Body of pancreas (tissue), 4 donors: ENCODE results near the gene LMBR1L. TPM values are rescaled to one million over a fixed set of nuclear protein-coding genes. Genes with fewer than 3 reads are reported as not detected.
A peak's percentile ranks its signal among the peaks of the same experiment; 100 is the strongest.

ENCODE experiments used
- ATAC-seq: fragments of 150-250 bp; one replicate; pipeline ENCODE4 v1.9.1; 2016
- DNase-seq, 4 donors: peaks; one replicate each; pipeline ENCODE4 v3.0.0-alpha.2; 2019
- H3K27ac ChIP-seq, 4 donors: fragments of 200-600 bp; sonication (generic); 1 replicate in 3 of 4; 2 replicates in 1 of 4; pipeline versions ENCODE4 v1.5.1 to v1.6.1; 2016 to 2019; ENCODE audit warnings: mild to moderate bottlenecking in 1 of 4, mixed read lengths in 1 of 4, moderate library complexity in 1 of 4
- H3K27me3 ChIP-seq, 2 donors: fragments of 200-600 bp; sonication (generic); one replicate each; pipeline ENCODE4 v1.6.0; 2016; ENCODE audit warnings: mild to moderate bottlenecking in 1 of 2
- H3K36me3 ChIP-seq, 2 donors: fragments of 200-600 bp; sonication (generic); replicated peaks in 1 of 2; 2 replicates each; pipeline ENCODE4 v1.5.1; 2016; ENCODE audit warnings: low read depth in 2 of 2; ENCODE audit not compliant: insufficient read depth in 1 of 2
- H3K4me1 ChIP-seq: fragments of 200-600 bp; sonication (generic); one replicate; pipeline ENCODE4 v1.6.0; 2016
- H3K4me3 ChIP-seq, 2 donors: fragments of 200-600 bp; sonication (generic); 1 replicate in 1 of 2; 2 replicates in 1 of 2; pipeline ENCODE4 v1.5.1; 2016 to 2019
- H3K9me3 ChIP-seq, 3 donors: fragments of 200-600 bp; sonication (generic); 1 replicate in 2 of 3; 2 replicates in 1 of 3; pipeline ENCODE4 v1.5.1; 2016
- POLR2A ChIP-seq, 3 donors: fragments of 450-650 bp; IDR thresholded peaks; one replicate each; pipeline ENCODE4 v1.6.1; 2016; ENCODE audit warnings: antibody characterized with exemption in 3 of 3, mild to moderate bottlenecking in 2 of 3
- WGBS, 2 donors: methylation state at CpG; one replicate each; pipeline ENCODE4 v1.1.5; 2017; 5-methylcytosine and 5-hydroxymethylcytosine counted together
- intact Hi-C: fragments of 100-400 bp; cut with DNase I; formaldehyde crosslinking; loops from one replicate; pipeline ENCODE4 v1.15.1; 2023
- total RNA-seq, 2 donors: library from RNA; depleted of rRNA; stranded (reverse); fragments of >200 nt; gene quantifications; one replicate each; pipeline ENCODE4 v1.1.0, GENCODE V29; 2016
- TF ChIP-seq, protein P1 (sequence below), 7 experiments: fragments of 450-650 bp in 4 of 7; fragments of 200-600 bp in 3 of 7; sonication (generic) in 3 of 7; IDR thresholded peaks; one replicate each; pipeline ENCODE4 v1.5.1; 2016 to 2019; ENCODE audit warnings: antibody characterized with exemption in 7 of 7

The LMBR1L gene
- total RNA-seq, 2 donors from 2014 or later: 40.7 to 53.7 TPM

DNA sequence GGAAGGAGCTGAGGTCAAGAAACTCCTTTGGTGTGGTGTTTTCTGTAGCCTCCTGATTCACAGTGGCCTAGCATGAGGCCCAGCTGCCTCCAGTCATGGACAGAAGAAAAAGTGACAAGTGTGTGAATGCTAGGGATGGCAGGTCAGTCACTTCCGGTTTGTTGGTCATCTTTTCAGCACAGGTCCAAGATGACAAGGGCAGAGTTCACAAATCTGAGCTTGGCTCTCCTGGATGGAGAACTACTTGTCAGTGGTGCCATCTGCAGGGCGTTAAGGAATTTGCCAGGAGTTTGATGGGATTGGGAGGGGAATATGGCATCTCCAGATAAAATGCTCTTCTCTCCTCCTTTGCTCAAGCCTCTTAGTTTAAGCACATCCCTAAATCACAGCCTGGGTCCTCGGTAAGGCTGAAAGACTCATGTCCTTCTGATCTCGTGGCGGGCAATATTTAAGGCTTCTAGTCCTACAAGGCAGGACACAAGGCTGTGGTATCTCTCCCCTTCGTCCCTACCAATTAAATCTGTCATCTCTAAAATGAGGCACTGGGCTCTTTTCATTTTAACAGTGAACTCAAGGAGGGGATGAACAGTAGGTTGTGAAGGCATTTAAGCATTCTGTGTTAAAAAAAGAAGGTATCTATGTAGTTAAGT, 10.5 kb upstream of the LMBR1L start:
- 17 to 23% methylated on average over 6 of the region's 6 CpGs for WGBS, 2 donors
- DNase-seq: peak; percentile 51 to 59 (median 56)

DNA sequence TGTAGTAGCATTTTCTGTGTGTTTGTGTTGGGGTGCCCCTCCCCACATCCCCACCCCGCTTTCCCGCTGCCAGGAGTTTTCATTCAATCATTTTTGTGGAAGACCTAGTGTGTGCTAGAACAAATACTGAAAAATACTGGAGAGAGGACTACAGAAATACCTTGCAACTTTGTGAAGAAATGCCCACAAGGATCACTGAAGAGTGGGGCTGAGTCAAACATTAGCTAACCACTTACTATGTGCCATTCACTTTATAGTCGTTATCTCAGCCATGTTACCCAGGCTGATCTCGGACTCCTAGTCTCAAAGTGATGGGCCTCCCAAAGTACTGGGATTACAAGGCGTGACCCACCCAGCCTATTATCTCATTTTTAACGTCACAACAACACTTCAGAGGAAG, 559 bp upstream of the LMBR1L start:
- intact Hi-C loops: no loop called here
- peaks cover 35% of the 10 kb centered on the region for H3K4me1 ChIP-seq

More for the DNA sequence above, 10.5 kb upstream of the LMBR1L start:
- ATAC-seq: peak; percentile 81
- Histone ChIP-seq H3K4me3 (no peak overlapping the region), H3K27ac (no peak overlapping the region), H3K36me3 (no peaks in the 10 kb centered on the region), H3K4me1 (no peaks in the 10 kb centered on the region), H3K27me3 (no peaks in the 10 kb centered on the region), H3K9me3 (no peaks in the 10 kb centered on the region)
- intact Hi-C loops: no loop called here
- TF ChIP-seq, protein P1, sequence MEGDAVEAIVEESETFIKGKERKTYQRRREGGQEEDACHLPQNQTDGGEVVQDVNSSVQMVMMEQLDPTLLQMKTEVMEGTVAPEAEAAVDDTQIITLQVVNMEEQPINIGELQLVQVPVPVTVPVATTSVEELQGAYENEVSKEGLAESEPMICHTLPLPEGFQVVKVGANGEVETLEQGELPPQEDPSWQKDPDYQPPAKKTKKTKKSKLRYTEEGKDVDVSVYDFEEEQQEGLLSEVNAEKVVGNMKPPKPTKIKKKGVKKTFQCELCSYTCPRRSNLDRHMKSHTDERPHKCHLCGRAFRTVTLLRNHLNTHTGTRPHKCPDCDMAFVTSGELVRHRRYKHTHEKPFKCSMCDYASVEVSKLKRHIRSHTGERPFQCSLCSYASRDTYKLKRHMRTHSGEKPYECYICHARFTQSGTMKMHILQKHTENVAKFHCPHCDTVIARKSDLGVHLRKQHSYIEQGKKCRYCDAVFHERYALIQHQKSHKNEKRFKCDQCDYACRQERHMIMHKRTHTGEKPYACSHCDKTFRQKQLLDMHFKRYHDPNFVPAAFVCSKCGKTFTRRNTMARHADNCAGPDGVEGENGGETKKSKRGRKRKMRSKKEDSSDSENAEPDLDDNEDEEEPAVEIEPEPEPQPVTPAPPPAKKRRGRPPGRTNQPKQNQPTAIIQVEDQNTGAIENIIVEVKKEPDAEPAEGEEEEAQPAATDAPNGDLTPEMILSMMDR (IDR thresholded peaks at IDR 0.05): peak in 6 of 7 experiments; percentile 39 to 70 (median 64)
- no peak for TF ChIP-seq POLR2A (IDR thresholded peaks at IDR 0.05)

DNA sequence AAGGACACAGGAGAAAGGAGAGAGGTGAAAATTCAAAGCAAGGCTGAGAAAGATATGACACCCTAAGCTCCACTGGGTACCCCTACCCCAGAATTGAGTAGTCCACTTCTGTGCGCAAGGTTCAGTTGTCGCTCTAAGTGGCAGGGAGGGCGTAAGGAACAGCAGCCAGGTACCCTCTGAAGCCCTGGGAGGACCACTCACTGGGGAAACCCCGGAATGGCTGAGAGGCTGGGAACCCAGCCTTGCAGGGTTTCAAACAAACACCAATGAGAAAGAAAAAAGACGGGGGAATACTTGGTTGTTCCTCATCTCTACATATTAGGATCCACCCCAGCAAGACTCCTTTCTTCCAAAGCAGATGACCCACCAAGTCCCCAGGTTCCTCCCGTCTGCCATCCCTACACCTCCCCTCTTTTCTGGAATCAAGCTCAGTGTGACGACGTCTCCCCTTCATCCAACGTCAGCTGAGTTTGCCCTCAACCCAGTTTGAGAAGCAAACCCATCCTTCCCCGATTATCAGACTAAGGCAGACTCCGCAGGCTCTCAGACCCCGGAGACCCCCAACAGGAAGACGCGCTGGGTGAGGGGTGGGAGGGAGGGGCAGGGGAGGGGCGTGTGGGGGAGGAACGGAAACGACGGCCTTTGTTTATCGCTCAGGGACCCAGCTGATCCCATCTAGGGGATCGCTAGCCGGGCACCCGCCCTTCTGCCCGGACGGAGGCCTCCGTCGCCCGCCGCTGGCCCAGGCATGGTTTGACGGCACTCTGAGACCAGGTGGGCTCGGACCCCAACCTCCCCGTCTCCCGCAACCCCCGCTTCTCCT, 795 bp downstream of the LMBR1L start:
- WGBS, 2 donors: 7 to 11% methylated on average over 11 to 33 of the region's 33 CpGs

More for the DNA sequence above, 559 bp upstream of the LMBR1L start:
- Histone ChIP-seq H3K27ac (peak overlapping the region; percentile 88 to 96 (median 93)), H3K4me3 (no peak overlapping the region), H3K9me3 (no peaks in the 10 kb centered on the region), H3K36me3 (no peaks in the 10 kb centered on the region), H3K27me3 (no peaks in the 10 kb centered on the region)
- ATAC-seq: no peak
- no peak for DNase-seq
- WGBS, 2 donors: 33 to 38% methylated on average over 6 of the region's 6 CpGs
- TF ChIP-seq POLR2A (IDR thresholded peaks at IDR 0.05): no peak
- TF ChIP-seq, protein P1 (IDR thresholded peaks at IDR 0.05): no peak

DNA sequence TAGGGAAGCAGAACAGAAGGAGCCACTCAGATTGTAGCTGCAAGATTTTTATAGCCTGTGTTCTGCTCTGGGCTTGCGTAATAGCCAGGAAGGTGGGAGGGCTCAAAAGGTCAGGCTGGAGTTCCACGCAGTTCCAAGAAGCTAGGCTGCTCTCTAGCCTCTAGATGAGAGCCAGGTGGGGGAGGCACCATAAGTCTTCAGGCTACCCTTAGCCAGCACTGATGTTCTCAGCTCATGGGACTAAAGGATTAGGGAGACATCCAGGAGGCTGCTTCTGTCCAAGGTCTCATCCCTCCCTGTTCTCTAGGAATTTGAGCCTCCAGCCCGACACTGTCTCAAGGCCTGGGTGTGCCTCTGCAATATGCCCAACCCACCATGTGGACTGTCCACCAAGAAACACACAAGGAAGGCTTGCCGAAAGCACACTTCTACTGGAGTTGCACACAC, 1.7 kb downstream of the LMBR1L start:
- TF ChIP-seq, protein P1 (IDR thresholded peaks at IDR 0.05): no peak
- no peak for TF ChIP-seq POLR2A (IDR thresholded peaks at IDR 0.05)
- Histone ChIP-seq H3K27ac (peak overlapping the region in 3 of 4 donors; percentile 92 to 96 (median 94)), H3K27me3 (no peaks in the 10 kb centered on the region), H3K36me3 (no peaks in the 10 kb centered on the region), H3K4me1 (peaks cover 35% of the 10 kb centered on the region), H3K9me3 (no peaks in the 10 kb centered on the region), H3K4me3 (no peak overlapping the region)
- WGBS, 2 donors: 15 to 29% methylated on average over 4 of the region's 4 CpGs
- ATAC-seq: peak; percentile 17
- DNase-seq: peak; percentile 48 to 72 (median 61)
- intact Hi-C loops: no loop called here

More for the DNA sequence above, 795 bp downstream of the LMBR1L start:
- peak; percentile 9 for ATAC-seq
- Histone ChIP-seq H3K27ac (peak overlapping the region; percentile 88 to 96 (median 93)), H3K4me1 (peaks cover 35% of the 10 kb centered on the region), H3K36me3 (no peaks in the 10 kb centered on the region), H3K9me3 (no peaks in the 10 kb centered on the region), H3K4me3 (peak overlapping the region; percentile 67 to 86), H3K27me3 (no peaks in the 10 kb centered on the region)
- TF ChIP-seq, protein P1 (IDR thresholded peaks at IDR 0.05): no peak
- no peak for TF ChIP-seq POLR2A (IDR thresholded peaks at IDR 0.05)
- intact Hi-C loops: no loop called here
- peak in 2 of 4 donors; percentile 26 to 32 for DNase-seq
